Astrocyte of the cerebellum (primary cell): ENCODE measurements around the gene HORMAD2.
A peak's percentile ranks its signal among the peaks of the same experiment; 100 is the strongest.
"Not testable (repeated sequence)": the region's sequence is repeated elsewhere in the genome, so short reads cannot be mapped to it uniquely, and the experiment has no call there.

Experiments used
- DNase-seq: peaks from one replicate; pipeline ENCODE4 v3.0.0-alpha.2; 2011; ENCODE audit warnings: low read depth
- H3K4me3 ChIP-seq: 2 replicates; pipeline ENCODE4 v1.5.1; 2011; ENCODE audit warnings: mild to moderate bottlenecking, low read depth, low read length, moderate library complexity
- CTCF ChIP-seq: IDR thresholded peaks from 2 replicates; pipeline ENCODE4 v1.5.1; 2012; ENCODE audit warnings: low read length, low read depth, moderate library complexity, mild to moderate bottlenecking; ENCODE audit errors: missing control alignments
- in situ Hi-C: cut with HindIII; loops from 2 replicates; pipeline ENCODE4 v1.10.0; 2017; ENCODE audit warnings: low sequenced_read_pairs

HORMAD2 gene

GRCh38 chr22:30195245-30196140 is 115.2 kb downstream of the HORMAD2 start:
- no peak for DNase-seq
- no peak for TF ChIP-seq CTCF
- no peak overlapping the region for H3K4me3 ChIP-seq
- in situ Hi-C loops = no loop called here

DNA sequence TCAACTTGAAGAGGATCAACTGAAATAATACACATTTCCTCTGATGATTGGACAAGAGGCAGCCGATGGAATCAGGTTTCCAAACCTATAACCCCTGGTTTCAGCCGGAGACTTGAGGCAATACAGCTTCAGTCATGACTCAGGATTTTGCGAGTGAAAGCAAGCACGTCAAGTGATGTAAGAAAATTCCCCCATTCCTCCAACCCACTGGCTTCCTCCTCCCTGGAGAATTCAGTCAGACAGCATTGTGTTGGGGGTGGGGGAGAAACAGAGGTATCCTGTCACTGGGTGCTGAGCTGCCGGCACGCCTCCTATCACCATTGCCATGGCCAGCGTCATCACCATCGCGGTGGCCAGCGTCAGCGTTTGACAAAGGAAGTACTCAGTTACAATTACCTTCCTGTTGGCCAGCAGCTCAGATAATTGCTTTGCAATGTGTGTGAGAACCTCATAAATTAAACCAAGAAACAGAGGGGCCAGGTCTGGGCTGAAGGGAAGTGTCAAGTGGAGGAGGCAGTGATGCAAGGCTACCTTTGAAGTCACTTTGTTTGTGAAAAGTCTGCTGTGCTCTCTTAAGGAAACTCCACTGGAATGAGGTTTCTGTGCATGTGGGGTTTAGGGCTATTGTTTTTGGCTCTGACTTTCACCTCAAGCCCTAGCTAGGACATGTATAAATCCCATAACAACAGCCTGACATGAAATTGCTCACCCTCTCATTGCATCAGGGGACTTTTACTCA is 116.0 kb downstream of the HORMAD2 start:
- H3K4me3 ChIP-seq = peak overlapping the region; percentile 1
- DNase-seq = peak; percentile 99
- no peak for TF ChIP-seq CTCF
- in situ Hi-C loops = no loop called here

DNA sequence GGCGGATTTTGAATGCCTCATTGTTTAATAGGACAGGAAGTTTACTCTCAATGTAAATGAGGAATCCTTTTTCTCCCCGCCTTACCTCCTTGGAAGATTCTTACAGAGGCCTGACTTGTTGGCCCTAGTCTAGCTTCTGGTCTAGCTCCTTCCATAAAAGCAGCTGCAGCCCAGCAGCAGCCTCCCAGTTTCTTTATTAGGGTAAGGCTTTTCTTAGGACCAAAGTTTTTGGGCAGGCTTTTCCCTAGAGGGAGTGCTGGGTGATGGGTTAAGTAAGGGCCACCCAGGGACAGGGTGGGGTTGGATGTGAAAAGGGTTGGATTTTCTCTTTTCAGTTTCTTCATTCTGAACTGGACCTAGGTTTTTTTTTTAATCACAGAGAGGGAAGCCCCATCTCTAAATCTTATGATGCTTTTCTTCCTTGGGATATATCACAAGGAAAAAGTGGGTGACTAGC is 116.6 kb downstream of the HORMAD2 start:
- DNase-seq = no peak
- no peak overlapping the region for H3K4me3 ChIP-seq
- TF ChIP-seq CTCF = no peak
- in situ Hi-C loops = no loop called here

DNA sequence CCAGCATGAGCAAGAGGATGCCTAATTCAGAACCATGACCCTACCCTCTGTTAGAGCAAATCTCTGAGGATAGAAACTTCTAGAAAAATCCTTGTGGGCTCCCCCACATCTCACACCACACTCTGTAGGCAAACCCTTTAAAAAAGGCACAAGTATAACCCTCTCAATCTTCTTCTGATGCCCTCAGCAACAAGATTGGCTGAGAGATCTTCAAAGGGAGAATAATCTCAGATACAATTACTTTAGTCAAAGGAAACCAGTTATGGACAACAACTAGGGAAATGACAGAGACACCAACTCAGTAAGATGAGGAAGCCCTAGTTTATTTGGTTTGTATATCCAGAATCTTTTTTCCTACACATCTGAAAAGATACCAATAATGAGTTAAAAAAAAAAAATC is 117.1 kb downstream of the HORMAD2 start:
- H3K4me3 ChIP-seq = no peak overlapping the region
- DNase-seq = no peak
- TF ChIP-seq CTCF = no peak
- in situ Hi-C loops = no loop called here

GRCh38 chr22:30198152-30198825 is 118.0 kb downstream of the HORMAD2 start:
- no peak overlapping the region for H3K4me3 ChIP-seq
- DNase-seq = no peak
- no peak for TF ChIP-seq CTCF
- in situ Hi-C loops = no loop called here

DNA sequence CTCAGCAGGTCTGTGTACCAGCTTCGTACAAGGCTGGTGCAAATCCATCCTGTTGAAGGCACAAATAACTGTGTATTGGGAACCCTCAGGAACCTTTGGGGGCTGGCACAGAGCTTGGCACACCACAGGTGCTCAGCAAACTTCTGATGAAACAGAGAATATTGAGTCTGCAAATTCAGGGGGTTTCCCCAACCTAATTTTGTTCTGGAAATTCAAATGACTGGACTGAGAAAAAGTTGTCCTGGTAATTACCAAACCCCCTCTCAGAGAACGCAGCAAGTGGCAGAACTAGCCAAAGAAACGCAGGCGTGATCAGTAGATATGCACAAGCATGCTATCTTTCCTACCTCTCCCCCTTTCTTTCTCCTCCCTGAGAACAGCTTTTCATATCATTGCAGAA is 118.7 kb downstream of the HORMAD2 start:
- in situ Hi-C loops = no loop called here

DNA sequence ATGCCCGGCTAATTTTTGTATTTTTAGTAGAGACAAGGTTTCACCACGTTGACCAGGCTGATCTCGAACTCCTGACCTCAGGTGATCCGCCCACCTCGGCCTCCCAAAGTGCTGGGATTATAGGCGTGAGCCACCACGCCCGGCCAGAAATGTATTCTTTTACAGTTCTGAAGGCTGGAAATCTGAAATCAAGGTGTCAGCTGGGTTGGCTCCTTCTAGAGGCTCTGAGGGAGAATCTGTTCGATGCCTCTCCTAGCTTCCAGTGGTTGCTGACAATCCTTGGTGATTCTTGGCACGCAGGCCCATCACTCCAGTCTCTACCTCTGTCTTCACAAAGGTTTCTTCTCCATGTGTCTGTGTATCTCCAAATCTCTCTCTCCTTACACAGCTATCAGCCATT is 120.6 kb downstream of the HORMAD2 start:
- DNase-seq, in situ Hi-C loops, H3K4me3 ChIP-seq: not testable (repeated sequence)

More for the DNA sequence above, 118.7 kb downstream of the HORMAD2 start:
- no peak for DNase-seq
- no peak for TF ChIP-seq CTCF
- no peak overlapping the region for H3K4me3 ChIP-seq
